ENCODE measurements around the gene DET1. TPM values are rescaled to one million over a fixed set of nuclear protein-coding genes. Genes with fewer than 3 reads are reported as not detected.

Gene DET1
- total RNA-seq, 1 donor from 2014 or later = 6.8 TPM

DNA sequence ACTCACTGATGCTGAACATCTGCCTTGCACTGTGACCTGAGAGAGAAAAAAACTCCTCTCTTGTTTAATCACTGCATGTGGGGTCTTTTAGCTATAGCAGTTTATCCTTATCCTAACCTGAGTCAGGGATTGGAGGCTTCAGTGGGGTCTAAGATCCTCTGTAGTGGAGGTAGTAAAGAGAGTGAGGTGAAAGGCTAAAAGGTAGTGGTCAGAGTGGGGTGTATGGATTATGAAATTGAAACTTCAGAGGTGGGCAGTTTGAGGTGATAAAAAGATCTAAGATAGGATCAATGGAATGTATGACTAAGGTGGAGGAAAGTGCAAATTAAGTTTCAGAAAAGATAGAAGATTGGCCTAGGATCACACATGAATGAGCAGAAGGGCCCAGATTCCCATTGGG, 36.5 kb downstream of the DET1 start:
- intact Hi-C loops (cut with DNase I) = no loop called here
- no peak for ATAC-seq (ENCODE audit: poor library complexity)
- DNase-seq = no peak

DNA sequence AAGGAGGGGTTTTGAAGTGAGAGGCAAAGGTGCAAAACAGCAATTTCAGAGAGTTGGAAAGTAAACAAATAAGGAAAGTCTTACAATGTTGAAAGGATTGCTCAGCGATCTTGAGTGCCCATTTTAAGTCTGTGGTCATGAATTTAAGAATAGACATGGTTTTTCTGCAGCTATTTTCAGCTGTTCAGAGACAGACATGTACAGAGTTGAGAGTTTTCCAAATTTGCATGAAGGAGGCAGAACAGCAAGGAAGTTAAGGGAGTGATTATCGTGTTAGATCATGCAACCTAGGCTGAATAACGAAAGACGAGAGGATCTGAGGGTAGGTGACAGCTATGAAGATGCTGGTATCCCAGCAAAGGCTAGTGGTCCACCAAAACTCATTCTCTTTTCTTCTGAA, 37.2 kb downstream of the DET1 start:
- intact Hi-C loops (cut with DNase I) = no loop called here
- DNase-seq = no peak
- ATAC-seq (ENCODE audit: poor library complexity) = no peak

DNA sequence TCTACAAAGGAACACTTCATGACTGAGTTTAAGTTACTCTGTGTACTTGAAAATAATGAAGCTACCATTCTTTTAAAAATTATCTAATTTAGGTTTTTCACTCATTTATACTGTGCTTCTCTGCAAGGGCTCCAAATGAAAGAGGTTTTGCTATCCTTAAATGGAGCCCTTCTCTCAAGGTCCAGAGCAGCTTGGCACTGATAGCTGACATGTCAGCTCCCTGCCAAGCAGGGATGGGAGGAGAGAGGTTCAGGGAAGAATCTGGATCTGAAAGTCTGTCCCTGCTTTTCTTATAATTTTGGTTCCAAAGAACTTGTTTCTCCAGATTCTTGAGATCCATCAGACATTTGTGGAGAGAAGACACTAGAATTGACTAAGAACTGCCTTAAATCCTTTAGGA, 39.9 kb downstream of the DET1 start:
- no peak for DNase-seq
- intact Hi-C loops (cut with DNase I) = no loop called here
- peak; percentile 71 for ATAC-seq (ENCODE audit: poor library complexity)

- intact Hi-C loops (cut with DNase I) = no loop called here
- ATAC-seq (ENCODE audit: poor library complexity) (no peak), DNase-seq (no peak)
These were observed 40.8 kb downstream of the DET1 start for GRCh38 chr15:88505721-88506120.

GRCh38 chr15:88504445-88504844, 42.0 kb downstream of the DET1 start:
- DNase-seq = no peak
- intact Hi-C loops (cut with DNase I) = no loop called here
- ATAC-seq (ENCODE audit: poor library complexity) = no peak

DNA sequence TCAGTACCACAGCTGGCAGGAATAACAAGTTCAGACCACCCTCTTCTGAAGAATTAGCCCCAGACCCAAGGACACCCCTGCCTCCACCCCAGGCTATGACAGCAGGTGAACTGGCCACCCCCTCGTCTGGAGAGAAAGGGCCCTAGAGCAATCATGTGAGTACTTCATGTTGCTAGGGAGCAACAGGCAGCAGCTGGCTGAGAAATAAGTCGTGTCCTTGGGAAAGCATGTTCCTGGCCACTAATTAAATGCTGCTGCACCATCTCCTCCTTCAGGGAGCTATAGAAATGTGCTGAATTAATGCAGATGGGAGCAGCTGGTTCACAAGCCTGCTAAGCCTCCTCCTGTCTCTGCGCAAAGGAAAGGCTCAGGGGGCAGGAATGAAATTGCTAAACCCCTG, 47.5 kb downstream of the DET1 start:
- DNase-seq (no peak), ATAC-seq (ENCODE audit: poor library complexity) (peak; percentile 74)
- intact Hi-C loops (cut with DNase I) = no loop called here

DNA sequence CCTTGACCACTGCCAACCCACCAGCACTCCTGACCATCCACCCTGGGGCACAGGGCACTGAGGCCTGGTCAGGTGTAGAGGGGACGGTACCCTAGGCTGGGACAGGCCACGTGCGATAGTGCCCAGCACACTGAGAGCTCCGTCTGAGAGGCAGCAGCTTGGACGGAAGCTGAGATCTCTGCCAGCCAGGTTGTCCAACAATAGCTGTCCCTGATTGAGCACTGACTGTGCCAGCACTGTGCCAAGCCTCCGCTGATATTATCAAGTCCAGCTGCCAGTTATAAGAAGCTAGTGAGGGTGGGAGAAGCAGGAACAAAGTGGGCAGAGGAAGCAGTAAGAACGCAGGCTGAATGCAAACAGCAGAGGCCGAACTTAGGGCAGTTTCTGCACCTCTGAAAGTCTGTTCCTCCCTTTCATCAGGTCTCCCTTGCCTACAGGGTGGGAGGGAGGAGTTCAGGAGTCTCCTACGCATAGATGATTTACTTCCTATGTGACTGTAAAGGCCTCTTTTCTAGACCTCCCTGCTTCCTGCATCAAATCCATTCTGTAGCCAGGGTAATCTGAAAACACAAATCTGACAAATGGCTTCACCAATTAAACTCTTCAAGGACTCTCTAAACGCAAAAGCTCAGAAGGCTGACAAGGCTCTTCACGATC, 49.2 kb downstream of the DET1 start:
- intact Hi-C loops (cut with DNase I) = no loop called here
- DNase-seq (peak; percentile 76), ATAC-seq (ENCODE audit: poor library complexity) (peak; percentile 82)

- intact Hi-C loops (cut with DNase I) = no loop called here
These were observed 52.6 kb downstream of the DET1 start for GRCh38 chr15:88493844-88494243.

GRCh38 chr15:88491158-88491557, 55.3 kb downstream of the DET1 start:
- DNase-seq = no peak
- intact Hi-C loops (cut with DNase I) = no loop called here
- no peak for ATAC-seq (ENCODE audit: poor library complexity)

More at GRCh38 chr15:88493844-88494243, 52.6 kb downstream of the DET1 start:
- no peak for ATAC-seq (ENCODE audit: poor library complexity)
- DNase-seq = no peak

GRCh38 chr15:88490036-88490435, 56.4 kb downstream of the DET1 start:
- no peak for ATAC-seq (ENCODE audit: poor library complexity)

DNA sequence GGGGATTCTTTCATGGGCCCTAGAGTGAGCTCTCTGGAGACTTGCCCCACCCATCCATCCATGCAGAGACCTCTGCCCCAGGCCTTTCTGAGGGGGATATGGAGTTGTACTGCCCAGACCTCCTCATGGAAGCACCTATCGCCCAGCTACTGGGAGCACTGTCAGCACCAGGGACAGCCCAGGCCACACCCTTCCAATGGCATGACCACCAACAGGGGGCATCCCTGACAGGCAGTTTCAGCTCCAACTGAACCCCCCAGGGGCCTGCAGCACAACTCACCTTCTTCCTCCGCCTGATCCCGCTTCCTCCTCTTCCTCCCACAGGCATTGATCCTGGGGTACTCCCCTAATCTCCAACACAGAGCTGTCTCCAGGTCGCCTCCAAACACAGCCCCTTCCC, 57.2 kb downstream of the DET1 start:
- ATAC-seq (ENCODE audit: poor library complexity) (no peak), DNase-seq (no peak)
- intact Hi-C loops (cut with DNase I) = no loop called here

More at GRCh38 chr15:88490036-88490435, 56.4 kb downstream of the DET1 start:
- intact Hi-C loops (cut with DNase I) = no loop called here
- no peak for DNase-seq

DNA sequence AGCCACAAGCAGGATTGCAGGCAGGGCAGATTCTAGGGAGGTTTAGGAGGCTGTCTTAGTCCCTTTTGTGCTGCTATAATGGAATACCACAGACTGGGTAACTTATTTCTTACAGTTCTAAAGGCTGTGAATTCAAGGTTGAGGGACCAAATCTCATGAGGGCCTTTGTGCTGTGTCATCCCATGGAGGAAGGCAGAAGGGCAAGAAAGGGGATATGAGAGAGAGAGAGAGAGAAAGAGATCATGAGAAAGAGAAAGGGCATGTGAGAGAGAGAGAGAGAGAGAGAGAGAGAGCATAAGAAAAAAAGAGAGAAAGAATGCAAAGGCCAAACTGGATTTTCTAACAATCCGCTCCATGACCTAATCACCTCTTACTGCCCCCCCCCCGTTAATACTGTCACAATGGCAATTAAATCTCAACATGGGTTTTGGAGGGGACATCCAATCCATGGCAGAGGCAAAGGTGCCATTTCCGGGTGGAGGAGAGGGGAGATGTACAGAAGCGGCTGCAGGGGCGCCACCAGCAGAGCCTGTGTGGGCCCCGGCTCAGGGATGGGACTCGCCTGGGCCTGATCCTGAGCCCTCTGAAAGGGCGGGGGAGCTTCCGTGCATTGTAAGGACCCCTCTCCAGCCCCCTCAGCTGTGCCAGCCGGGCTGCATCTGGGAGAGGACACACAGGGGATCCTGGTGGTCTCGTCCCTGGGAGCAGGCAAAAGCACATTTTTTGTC, 58.5 kb downstream of the DET1 start:
- intact Hi-C loops (cut with DNase I) = no loop called here
- DNase-seq (no peak), ATAC-seq (ENCODE audit: poor library complexity) (no peak)

DNA sequence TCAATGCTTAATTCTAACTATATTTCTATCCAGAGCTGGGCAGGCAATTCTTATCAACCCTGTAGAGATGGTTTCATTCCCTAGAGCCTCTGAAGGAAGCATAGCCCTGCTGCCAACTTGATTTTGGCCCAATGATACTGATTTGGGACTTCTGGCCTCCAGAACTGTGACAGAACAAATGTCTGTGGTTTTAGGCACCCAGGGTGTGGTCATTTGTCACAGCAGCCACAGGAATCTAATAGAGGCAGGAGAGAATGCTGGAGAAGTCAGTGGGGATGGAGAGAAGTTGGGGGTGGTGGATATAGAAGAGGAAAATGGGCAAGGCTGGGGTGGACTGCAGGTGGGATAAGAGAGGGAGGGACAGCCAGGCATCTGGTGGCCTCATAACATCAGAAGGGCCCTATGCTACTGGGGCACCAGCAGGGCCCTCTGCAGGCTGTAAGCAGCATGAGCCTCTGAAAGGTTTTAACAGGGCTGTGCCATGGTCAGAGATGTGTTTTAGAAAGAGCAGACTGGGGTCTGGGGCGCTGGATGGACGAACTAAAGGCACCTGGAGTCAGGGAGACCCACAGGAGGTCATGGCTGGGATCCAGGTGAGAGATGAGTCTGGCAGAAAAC, 59.2 kb downstream of the DET1 start:
- ATAC-seq (ENCODE audit: poor library complexity) (no peak), DNase-seq (no peak)
- intact Hi-C loops (cut with DNase I) = no loop called here

GRCh38 chr15:88484682-88485331, 61.7 kb downstream of the DET1 start:
- ATAC-seq (ENCODE audit: poor library complexity) (no peak), DNase-seq (no peak)
- intact Hi-C loops (cut with DNase I) = no loop called here

DNA sequence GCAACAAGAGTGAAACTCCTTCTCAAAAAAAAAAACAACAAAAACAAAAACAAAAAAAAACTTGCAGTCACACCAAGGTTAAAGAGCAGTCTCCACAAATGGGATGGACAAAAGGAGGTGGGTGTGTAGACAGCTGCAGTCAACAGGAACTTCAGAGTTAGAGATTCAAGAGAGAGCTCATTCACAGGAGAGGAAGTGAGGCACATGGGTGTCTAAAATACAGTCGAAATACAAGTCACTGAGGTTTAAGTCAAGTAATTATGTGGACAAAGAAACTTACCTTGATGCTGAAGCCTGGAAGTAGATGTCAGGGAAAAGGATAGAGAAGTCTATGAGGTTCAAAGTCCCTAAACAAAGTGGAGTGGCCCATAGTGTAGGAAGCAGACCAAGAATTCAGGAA, 64.2 kb downstream of the DET1 start:
- intact Hi-C loops (cut with DNase I) = no loop called here
- DNase-seq (no peak), ATAC-seq (ENCODE audit: poor library complexity) (no peak)

- ATAC-seq (ENCODE audit: poor library complexity) (no peak), DNase-seq (no peak)
- intact Hi-C loops (cut with DNase I) = no loop called here
These were observed 65.5 kb downstream of the DET1 start for GRCh38 chr15:88480981-88481380.

GRCh38 chr15:88479169-88479568, 67.3 kb downstream of the DET1 start:
- ATAC-seq (ENCODE audit: poor library complexity) = peak; percentile 11
- intact Hi-C loops (cut with DNase I) = loop anchor here (2.0 kb wide), 1 partner anchor 136 kb away; no protein-coding TSS in a partner anchor
- DNase-seq = no peak

DNA sequence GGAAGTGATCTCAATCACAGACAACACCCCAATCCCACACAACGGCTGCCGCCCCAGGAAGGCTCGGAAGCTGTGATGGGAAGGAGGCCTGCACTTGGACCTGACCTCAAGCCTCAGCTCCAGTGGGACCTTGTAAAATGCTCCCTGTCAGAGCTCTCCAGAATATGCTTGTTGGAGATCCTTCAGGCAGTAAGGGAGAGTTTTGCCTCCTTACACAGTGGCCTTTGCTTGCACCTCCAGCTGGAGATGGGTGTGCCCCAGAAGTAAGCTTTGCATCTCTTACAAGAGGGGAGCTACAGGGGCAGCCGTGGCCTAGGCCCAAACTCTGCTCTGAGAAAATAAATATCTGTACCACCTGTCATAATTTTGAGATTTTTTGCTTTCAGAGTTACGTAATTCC, 68.6 kb downstream of the DET1 start:
- ATAC-seq (ENCODE audit: poor library complexity) (no peak), DNase-seq (no peak)
- intact Hi-C loops (cut with DNase I) = loop anchor here (2.0 kb wide), 1 partner anchor 137 kb away; no protein-coding TSS in a partner anchor

GRCh38 chr15:88477126-88477525, 69.4 kb downstream of the DET1 start:
- ATAC-seq (ENCODE audit: poor library complexity) = no peak
- no peak for DNase-seq
- intact Hi-C loops (cut with DNase I) = no loop called here

Measured in Right ventricle myocardium superior (tissue), 1 donor.